ENCODE data around the gene PKNOX2. TPM values are rescaled to one million over a fixed set of nuclear protein-coding genes. Genes with fewer than 3 reads are reported as not detected.

Gene PKNOX2
- total RNA-seq, 1 donor: under 0.01 TPM

DNA sequence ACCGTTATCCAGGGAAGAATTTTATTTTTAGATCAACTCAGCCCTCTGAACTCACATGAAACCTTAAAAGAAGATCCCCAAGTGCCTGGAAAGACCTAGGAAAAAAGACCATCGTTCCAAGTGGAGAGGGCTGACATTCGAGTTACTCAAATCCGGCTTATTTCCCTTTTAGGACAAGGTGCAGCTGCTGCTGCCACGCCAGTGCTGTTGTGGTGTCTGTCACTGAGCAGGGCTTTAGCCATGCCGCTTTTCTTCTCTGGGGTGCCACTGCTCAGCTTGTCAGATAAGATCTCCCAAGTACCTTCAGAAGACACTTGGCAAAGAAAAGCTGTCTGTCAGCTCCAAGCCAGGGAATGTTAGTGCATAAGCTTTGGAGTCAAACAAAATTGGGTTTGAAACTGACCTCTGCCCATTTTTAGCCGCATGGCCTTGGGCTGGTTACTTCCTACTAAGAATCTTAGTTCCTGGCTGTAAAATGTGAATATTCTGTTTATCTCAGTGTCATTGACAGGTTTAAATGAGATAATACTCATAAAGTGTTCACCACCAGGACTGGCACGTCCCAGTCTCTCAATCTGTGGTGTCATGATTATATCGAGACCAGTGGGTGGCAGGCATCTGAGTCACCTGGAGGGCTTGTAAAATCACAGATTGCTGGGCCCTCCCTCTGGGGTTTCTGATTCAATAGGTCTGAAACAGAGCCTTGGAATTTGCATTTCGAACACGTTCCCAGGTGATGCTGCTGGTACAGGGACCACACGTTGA, 117.5 kb downstream of the PKNOX2 start:
- no peak overlapping the region for H3K27ac ChIP-seq (ENCODE audit: low read depth, low read length)
- no peaks in the 10 kb centered on the region for H3K27me3 ChIP-seq (ENCODE audit: insufficient read depth, low read length)
- no peak overlapping the region for H3K4me3 ChIP-seq (ENCODE audit: insufficient read depth, low read length)
- H3K36me3 ChIP-seq (ENCODE audit: insufficient read depth, low read length): no peaks in the 10 kb centered on the region
- no peak overlapping the region for H2AFZ ChIP-seq (ENCODE audit: low read length)
- TF ChIP-seq, protein P1, sequence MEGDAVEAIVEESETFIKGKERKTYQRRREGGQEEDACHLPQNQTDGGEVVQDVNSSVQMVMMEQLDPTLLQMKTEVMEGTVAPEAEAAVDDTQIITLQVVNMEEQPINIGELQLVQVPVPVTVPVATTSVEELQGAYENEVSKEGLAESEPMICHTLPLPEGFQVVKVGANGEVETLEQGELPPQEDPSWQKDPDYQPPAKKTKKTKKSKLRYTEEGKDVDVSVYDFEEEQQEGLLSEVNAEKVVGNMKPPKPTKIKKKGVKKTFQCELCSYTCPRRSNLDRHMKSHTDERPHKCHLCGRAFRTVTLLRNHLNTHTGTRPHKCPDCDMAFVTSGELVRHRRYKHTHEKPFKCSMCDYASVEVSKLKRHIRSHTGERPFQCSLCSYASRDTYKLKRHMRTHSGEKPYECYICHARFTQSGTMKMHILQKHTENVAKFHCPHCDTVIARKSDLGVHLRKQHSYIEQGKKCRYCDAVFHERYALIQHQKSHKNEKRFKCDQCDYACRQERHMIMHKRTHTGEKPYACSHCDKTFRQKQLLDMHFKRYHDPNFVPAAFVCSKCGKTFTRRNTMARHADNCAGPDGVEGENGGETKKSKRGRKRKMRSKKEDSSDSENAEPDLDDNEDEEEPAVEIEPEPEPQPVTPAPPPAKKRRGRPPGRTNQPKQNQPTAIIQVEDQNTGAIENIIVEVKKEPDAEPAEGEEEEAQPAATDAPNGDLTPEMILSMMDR (IDR thresholded peaks at IDR 0.05; ENCODE audit: extremely low read depth, low read depth, low read length): no peak
- DNase-seq (ENCODE audit: insufficient read length, low spot score, missing footprints): no peak
- H3K4me2 ChIP-seq (ENCODE audit: insufficient read depth, low read length): no peak overlapping the region
- no peaks in the 10 kb centered on the region for H3K9me3 ChIP-seq (ENCODE audit: low read depth, low read length)
- H4K20me1 ChIP-seq (ENCODE audit: insufficient read depth, low read length): no peaks in the 10 kb centered on the region
- H3K79me2 ChIP-seq (ENCODE audit: insufficient read depth, low read length): no peaks in the 10 kb centered on the region
- H3K4me1 ChIP-seq (ENCODE audit: insufficient read depth, low read length): no peaks in the 10 kb centered on the region

DNA sequence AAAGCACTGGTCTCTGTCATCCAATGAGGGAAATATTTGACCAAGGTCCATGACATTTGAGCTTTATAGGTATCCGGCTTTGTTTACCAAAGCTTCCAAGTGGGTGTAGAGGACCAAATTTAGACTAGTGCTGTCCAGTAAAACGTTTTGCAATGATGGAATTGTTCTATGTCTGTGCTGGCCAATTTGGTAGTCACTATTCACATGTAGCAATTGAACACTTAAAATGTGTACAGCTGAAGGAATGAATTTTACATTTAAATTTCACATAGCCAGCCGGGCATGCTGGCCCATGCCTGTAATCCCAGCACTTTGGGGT, 118.0 kb downstream of the PKNOX2 start:
- Histone ChIP-seq H3K27ac (ENCODE audit: low read depth, low read length) (no peak overlapping the region), H2AFZ (ENCODE audit: low read length) (no peak overlapping the region), H3K9me3 (ENCODE audit: low read depth, low read length) (no peaks in the 10 kb centered on the region), H3K4me2 (ENCODE audit: insufficient read depth, low read length) (no peak overlapping the region), H4K20me1 (ENCODE audit: insufficient read depth, low read length) (no peaks in the 10 kb centered on the region), H3K79me2 (ENCODE audit: insufficient read depth, low read length) (no peaks in the 10 kb centered on the region), H3K36me3 (ENCODE audit: insufficient read depth, low read length) (no peaks in the 10 kb centered on the region), H3K4me1 (ENCODE audit: insufficient read depth, low read length) (no peaks in the 10 kb centered on the region), H3K4me3 (ENCODE audit: insufficient read depth, low read length) (no peak overlapping the region), H3K27me3 (ENCODE audit: insufficient read depth, low read length) (no peaks in the 10 kb centered on the region)
- no peak for DNase-seq (ENCODE audit: insufficient read length, low spot score, missing footprints)
- TF ChIP-seq, protein P1 (IDR thresholded peaks at IDR 0.05; ENCODE audit: extremely low read depth, low read depth, low read length): no peak

DNA sequence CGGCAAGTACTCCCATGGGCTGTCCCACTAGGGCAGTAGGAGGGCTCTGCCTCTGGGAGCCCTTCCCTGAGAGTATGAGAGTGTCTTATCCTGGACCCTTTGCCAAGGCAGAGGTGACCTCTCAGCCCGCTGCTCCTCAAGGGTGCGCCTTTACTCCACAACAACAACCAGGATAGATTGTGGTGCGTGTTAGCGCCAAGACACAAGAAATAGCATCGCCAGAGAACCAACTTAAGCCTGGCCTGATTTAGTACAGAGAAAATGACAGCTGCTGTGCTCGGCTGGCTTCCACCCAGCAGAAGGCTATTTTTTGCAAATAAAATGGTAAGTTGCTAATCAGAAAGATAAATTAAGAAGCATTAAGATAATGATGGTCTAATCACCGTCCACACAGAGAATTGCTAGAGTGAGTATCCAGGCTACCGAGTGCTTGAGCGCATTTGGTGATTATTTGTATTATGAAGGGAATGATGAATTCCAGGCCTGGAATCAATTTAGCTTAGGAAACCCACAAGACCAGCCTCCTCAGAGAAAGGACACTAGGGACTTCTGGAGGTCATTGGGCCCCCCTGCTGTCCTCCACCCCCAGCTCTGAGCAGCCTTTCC, 119.8 kb downstream of the PKNOX2 start:
- no peaks in the 10 kb centered on the region for H3K79me2 ChIP-seq (ENCODE audit: insufficient read depth, low read length)
- no peak overlapping the region for H3K27ac ChIP-seq (ENCODE audit: low read depth, low read length)
- DNase-seq (ENCODE audit: insufficient read length, low spot score, missing footprints): no peak
- no peak overlapping the region for H2AFZ ChIP-seq (ENCODE audit: low read length)
- TF ChIP-seq, protein P1 (IDR thresholded peaks at IDR 0.05; ENCODE audit: extremely low read depth, low read depth, low read length): no peak
- no peak overlapping the region for H3K4me2 ChIP-seq (ENCODE audit: insufficient read depth, low read length)
- H3K9me3 ChIP-seq (ENCODE audit: low read depth, low read length): no peaks in the 10 kb centered on the region
- no peaks in the 10 kb centered on the region for H3K4me1 ChIP-seq (ENCODE audit: insufficient read depth, low read length)
- H3K27me3 ChIP-seq (ENCODE audit: insufficient read depth, low read length): no peaks in the 10 kb centered on the region
- no peak overlapping the region for H3K4me3 ChIP-seq (ENCODE audit: insufficient read depth, low read length)
- no peaks in the 10 kb centered on the region for H3K36me3 ChIP-seq (ENCODE audit: insufficient read depth, low read length)
- no peaks in the 10 kb centered on the region for H4K20me1 ChIP-seq (ENCODE audit: insufficient read depth, low read length)

DNA sequence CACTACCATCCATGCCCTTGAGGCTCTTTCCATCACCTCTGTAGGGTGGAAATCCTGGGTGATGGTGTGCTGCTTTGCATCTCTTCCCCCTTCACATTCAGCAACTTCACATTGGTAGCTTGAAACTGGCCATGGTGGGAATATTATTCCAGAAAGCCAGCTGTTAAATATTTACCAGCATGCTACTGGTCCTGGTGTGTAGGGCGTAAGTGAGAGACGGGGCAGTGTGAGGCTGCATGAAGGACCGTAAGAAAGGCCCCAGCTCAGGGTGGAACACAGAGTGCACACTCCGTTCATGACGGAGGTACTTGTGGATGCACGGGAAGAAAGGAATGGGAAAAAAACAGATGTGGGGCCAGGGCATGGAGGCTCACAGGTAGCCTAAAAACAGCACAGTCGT, 121.3 kb downstream of the PKNOX2 start:
- no peaks in the 10 kb centered on the region for H3K27me3 ChIP-seq (ENCODE audit: insufficient read depth, low read length)
- TF ChIP-seq, protein P1 (IDR thresholded peaks at IDR 0.05; ENCODE audit: extremely low read depth, low read depth, low read length): no peak
- H3K4me1 ChIP-seq (ENCODE audit: insufficient read depth, low read length): no peaks in the 10 kb centered on the region
- DNase-seq (ENCODE audit: insufficient read length, low spot score, missing footprints): no peak
- no peaks in the 10 kb centered on the region for H4K20me1 ChIP-seq (ENCODE audit: insufficient read depth, low read length)
- H3K36me3 ChIP-seq (ENCODE audit: insufficient read depth, low read length): no peaks in the 10 kb centered on the region
- H3K4me2 ChIP-seq (ENCODE audit: insufficient read depth, low read length): no peak overlapping the region
- no peak overlapping the region for H3K27ac ChIP-seq (ENCODE audit: low read depth, low read length)
- H2AFZ ChIP-seq (ENCODE audit: low read length): no peak overlapping the region
- no peak overlapping the region for H3K4me3 ChIP-seq (ENCODE audit: insufficient read depth, low read length)
- H3K9me3 ChIP-seq (ENCODE audit: low read depth, low read length): no peaks in the 10 kb centered on the region
- H3K79me2 ChIP-seq (ENCODE audit: insufficient read depth, low read length): no peaks in the 10 kb centered on the region

Data from osteoblast (primary cell).